Measurements from ENCODE around the gene POU2F3.

POU2F3 gene

GRCh38 chr11:120226714-120227113 lies 13.2 kb upstream of the POU2F3 start:
- DNase-seq (ENCODE audit: low spot score), result no peak

- no peak for DNase-seq (ENCODE audit: low spot score)
These were observed 12.6 kb upstream of the POU2F3 start for GRCh38 chr11:120227228-120227852.

- DNase-seq (ENCODE audit: low spot score), result no peak
These were observed 11.1 kb upstream of the POU2F3 start for GRCh38 chr11:120228794-120229384.

- no peak for DNase-seq (ENCODE audit: low spot score)
These were observed 10.2 kb upstream of the POU2F3 start for GRCh38 chr11:120229451-120230424.

- no peak for DNase-seq (ENCODE audit: low spot score)
These were observed 9.4 kb upstream of the POU2F3 start for GRCh38 chr11:120230433-120231071.

- no peak for DNase-seq (ENCODE audit: low spot score)
These were observed 8.0 kb upstream of the POU2F3 start for GRCh38 chr11:120231963-120232362.

GRCh38 chr11:120233207-120233803 lies 6.6 kb upstream of the POU2F3 start:
- no peak for DNase-seq (ENCODE audit: low spot score)

GRCh38 chr11:120235024-120235628 lies 4.8 kb upstream of the POU2F3 start:
- DNase-seq (ENCODE audit: low spot score), result peak; percentile 14

- no peak for DNase-seq (ENCODE audit: low spot score)
These were observed 3.5 kb upstream of the POU2F3 start for GRCh38 chr11:120236169-120237107.

GRCh38 chr11:120238968-120239620 lies 846 bp upstream of the POU2F3 start:
- DNase-seq (ENCODE audit: low spot score), result no peak

GRCh38 chr11:120240866-120241265 lies 926 bp downstream of the POU2F3 start:
- DNase-seq (ENCODE audit: low spot score), result no peak

GRCh38 chr11:120241277-120241676 lies 1.3 kb downstream of the POU2F3 start:
- no peak for DNase-seq (ENCODE audit: low spot score)

GRCh38 chr11:120243221-120243620 lies 3.3 kb downstream of the POU2F3 start:
- no peak for DNase-seq (ENCODE audit: low spot score)

GRCh38 chr11:120244476-120245365 lies 4.8 kb downstream of the POU2F3 start:
- no peak for DNase-seq (ENCODE audit: low spot score)

GRCh38 chr11:120245434-120245833 lies 5.5 kb downstream of the POU2F3 start:
- DNase-seq (ENCODE audit: low spot score), result no peak

- no peak for DNase-seq (ENCODE audit: low spot score)
These were observed 8.8 kb downstream of the POU2F3 start for GRCh38 chr11:120248551-120249278.

GRCh38 chr11:120249279-120250262 lies 9.6 kb downstream of the POU2F3 start:
- no peak for DNase-seq (ENCODE audit: low spot score)

Measured in hematopoietic multipotent progenitor cell treated with erythropoietin and hydrocortisone succinate and interleukin-3 and kit ligand, for 17 days (in vitro differentiated cells).